ENCODE data around the gene NUP160. TPM values are rescaled to one million over a fixed set of nuclear protein-coding genes. Genes with fewer than 3 reads are reported as not detected.
"Not testable (repeated sequence)": the region's sequence is repeated elsewhere in the genome, so short reads cannot be mapped to it uniquely, and the experiment has no call there.

The NUP160 gene
- 23.5 TPM for polyA plus RNA-seq (2012; ENCODE audit: low read depth, missing spikeins)

GRCh38 chr11:47847892-47848699 is at the start of gene NUP160:
NUP160 (minus strand) TSS chr11:47848350; CDS start chr11:47848318, 32 bp downstream.
- peak; percentile 79 for DNase-seq (ENCODE audit: insufficient read length, low spot score)
- TF ChIP-seq POLR2AphosphoS5 (IDR thresholded peaks at IDR 0.05; ENCODE audit: low read depth, low read length) (peak; percentile 77; the same call in 1 of the 2 replicates), PAX5 (IDR thresholded peaks at IDR 0.05; ENCODE audit: insufficient read depth, low read length, severe bottlenecking) (no peak), POLR2A (IDR thresholded peaks at IDR 0.05; ENCODE audit: low read depth, low read length) (peak; percentile 89), TAF1 (IDR thresholded peaks at IDR 0.05; ENCODE audit: low read depth, low read length) (peak; percentile 80)
- FAIRE-seq, result peak; percentile 84

- no peak for DNase-seq (ENCODE audit: insufficient read length, low spot score)
- FAIRE-seq, result no peak
- no peak for TF ChIP-seq TAF1 (IDR thresholded peaks at IDR 0.05; ENCODE audit: low read depth, low read length)
- no peak for TF ChIP-seq POLR2A (IDR thresholded peaks at IDR 0.05; ENCODE audit: low read depth, low read length)
- TF ChIP-seq PAX5 (IDR thresholded peaks at IDR 0.05; ENCODE audit: insufficient read depth, low read length, severe bottlenecking), result no peak
- no peak for TF ChIP-seq SPI1 (IDR thresholded peaks at IDR 0.05; ENCODE audit: low read depth, low read length)
- no peak for TF ChIP-seq POLR2AphosphoS5 (IDR thresholded peaks at IDR 0.05; ENCODE audit: low read depth, low read length)
- TF ChIP-seq POU2F2 (IDR thresholded peaks at IDR 0.05; ENCODE audit: low read depth, low read length), result no peak
Measured at GRCh38 chr11:47896199-47896598, 48.0 kb upstream of the NUP160 start.

- no peak for DNase-seq (ENCODE audit: insufficient read length, low spot score)
- no peak for FAIRE-seq
- TF ChIP-seq TAF1 (IDR thresholded peaks at IDR 0.05; ENCODE audit: low read depth, low read length), result no peak
- no peak for TF ChIP-seq PAX5 (IDR thresholded peaks at IDR 0.05; ENCODE audit: insufficient read depth, low read length, severe bottlenecking)
- TF ChIP-seq SPI1 (IDR thresholded peaks at IDR 0.05; ENCODE audit: low read depth, low read length), result no peak
- TF ChIP-seq POU2F2 (IDR thresholded peaks at IDR 0.05; ENCODE audit: low read depth, low read length), result no peak
- no peak for TF ChIP-seq POLR2AphosphoS5 (IDR thresholded peaks at IDR 0.05; ENCODE audit: low read depth, low read length)
- no peak for TF ChIP-seq POLR2A (IDR thresholded peaks at IDR 0.05; ENCODE audit: low read depth, low read length)
Measured at GRCh38 chr11:47895035-47895434, 46.9 kb upstream of the NUP160 start.

- FAIRE-seq, result not testable (repeated sequence)
Measured at GRCh38 chr11:47892546-47893276, 44.6 kb upstream of the NUP160 start.

GRCh38 chr11:47891886-47892285 is 43.7 kb upstream of the NUP160 start:
- TF ChIP-seq TAF1 (IDR thresholded peaks at IDR 0.05; ENCODE audit: low read depth, low read length) (no peak), PAX5 (IDR thresholded peaks at IDR 0.05; ENCODE audit: insufficient read depth, low read length, severe bottlenecking) (no peak), SPI1 (IDR thresholded peaks at IDR 0.05; ENCODE audit: low read depth, low read length) (no peak), POU2F2 (IDR thresholded peaks at IDR 0.05; ENCODE audit: low read depth, low read length) (no peak), POLR2AphosphoS5 (IDR thresholded peaks at IDR 0.05; ENCODE audit: low read depth, low read length) (no peak), POLR2A (IDR thresholded peaks at IDR 0.05; ENCODE audit: low read depth, low read length) (no peak)
- DNase-seq (ENCODE audit: insufficient read length, low spot score), result no peak
- FAIRE-seq, result no peak

More at GRCh38 chr11:47892546-47893276, 44.6 kb upstream of the NUP160 start:
- DNase-seq (ENCODE audit: insufficient read length, low spot score), result not testable (repeated sequence)

GRCh38 chr11:47889714-47890441 is 41.7 kb upstream of the NUP160 start:
- FAIRE-seq, result peak; percentile 72
- TF ChIP-seq POU2F2 (IDR thresholded peaks at IDR 0.05; ENCODE audit: low read depth, low read length) (no peak), POLR2A (IDR thresholded peaks at IDR 0.05; ENCODE audit: low read depth, low read length) (no peak), PAX5 (IDR thresholded peaks at IDR 0.05; ENCODE audit: insufficient read depth, low read length, severe bottlenecking) (no peak), SPI1 (IDR thresholded peaks at IDR 0.05; ENCODE audit: low read depth, low read length) (no peak), POLR2AphosphoS5 (IDR thresholded peaks at IDR 0.05; ENCODE audit: low read depth, low read length) (no peak), TAF1 (IDR thresholded peaks at IDR 0.05; ENCODE audit: low read depth, low read length) (no peak)

GRCh38 chr11:47887910-47888569 is 39.9 kb upstream of the NUP160 start:
- DNase-seq (ENCODE audit: insufficient read length, low spot score), result no peak
- FAIRE-seq, result no peak
- TF ChIP-seq SPI1 (IDR thresholded peaks at IDR 0.05; ENCODE audit: low read depth, low read length) (no peak), POU2F2 (IDR thresholded peaks at IDR 0.05; ENCODE audit: low read depth, low read length) (no peak), PAX5 (IDR thresholded peaks at IDR 0.05; ENCODE audit: insufficient read depth, low read length, severe bottlenecking) (no peak), TAF1 (IDR thresholded peaks at IDR 0.05; ENCODE audit: low read depth, low read length) (no peak), POLR2AphosphoS5 (IDR thresholded peaks at IDR 0.05; ENCODE audit: low read depth, low read length) (no peak), POLR2A (IDR thresholded peaks at IDR 0.05; ENCODE audit: low read depth, low read length) (no peak)

More at GRCh38 chr11:47889714-47890441, 41.7 kb upstream of the NUP160 start:
- no peak for DNase-seq (ENCODE audit: insufficient read length, low spot score)

GRCh38 chr11:47886096-47886495 is 37.9 kb upstream of the NUP160 start:
- FAIRE-seq (no peak), DNase-seq (ENCODE audit: insufficient read length, low spot score) (no peak)
- TF ChIP-seq POLR2AphosphoS5 (IDR thresholded peaks at IDR 0.05; ENCODE audit: low read depth, low read length) (no peak), PAX5 (IDR thresholded peaks at IDR 0.05; ENCODE audit: insufficient read depth, low read length, severe bottlenecking) (no peak), TAF1 (IDR thresholded peaks at IDR 0.05; ENCODE audit: low read depth, low read length) (no peak), POU2F2 (IDR thresholded peaks at IDR 0.05; ENCODE audit: low read depth, low read length) (no peak), SPI1 (IDR thresholded peaks at IDR 0.05; ENCODE audit: low read depth, low read length) (no peak), POLR2A (IDR thresholded peaks at IDR 0.05; ENCODE audit: low read depth, low read length) (no peak)

- not testable (repeated sequence) for FAIRE-seq; DNase-seq (ENCODE audit: insufficient read length, low spot score)
Measured at GRCh38 chr11:47882437-47882836, 34.3 kb upstream of the NUP160 start.
